ENCODE results near the gene CD99L2.

The CD99L2 gene

GRCh38 chrX:150765237-150765636 lies 133.2 kb downstream of the CD99L2 start:
- H3K18ac ChIP-seq (ENCODE audit: low read length) = no peak overlapping the region
- no peak overlapping the region for H2AFZ ChIP-seq (ENCODE audit: low read length)
- no peak overlapping the region for H3K4me2 ChIP-seq (ENCODE audit: insufficient read depth, low read length, poor library complexity, severe bottlenecking)
- no peak overlapping the region for H3K4ac ChIP-seq (ENCODE audit: low read length)
- H3K4me1 ChIP-seq (ENCODE audit: control insufficient read depth in 2 of 2, insufficient read depth in 1 of 2, low read depth in 1 of 2, low read length in 2 of 2) = peaks cover 0 to 2% of the 10 kb centered on the region in 2 donors
- H2BK5ac ChIP-seq (ENCODE audit: low read length) = no peak overlapping the region
- no peak overlapping the region for H4K91ac ChIP-seq (ENCODE audit: low read depth, low read length, poor library complexity)
- no peaks in the 10 kb centered on the region for H3K79me1 ChIP-seq (ENCODE audit: low read depth, low read length)
- no peak overlapping the region for H4K8ac ChIP-seq (ENCODE audit: low read depth, low read length)
- no peaks in the 10 kb centered on the region for H3K9me3 ChIP-seq (replicated peaks in 1 of 2; ENCODE audit: control insufficient read depth in 2 of 2, insufficient read depth in 1 of 2, low read depth in 1 of 2, low read length in 2 of 2)
- H3K27me3 ChIP-seq (ENCODE audit: control insufficient read depth in 3 of 3, insufficient read depth in 3 of 3, low read depth in 1 of 3, low read length in 3 of 3) = peaks cover 0 to 15% (median 0%) of the 10 kb centered on the region in 3 experiments
- H3K36me3 ChIP-seq (replicated peaks in 1 of 2; ENCODE audit: control insufficient read depth in 2 of 2, insufficient read depth in 2 of 2, low read length in 2 of 2) = peaks cover 0 to 16% of the 10 kb centered on the region in 2 donors
- no peak overlapping the region for H3K14ac ChIP-seq (ENCODE audit: low read length)
- H3K23ac ChIP-seq (ENCODE audit: low read depth, low read length, poor library complexity) = no peak overlapping the region
- H3K4me3 ChIP-seq (ENCODE audit: low read length in 2 of 2) = no peak overlapping the region
- H2BK15ac ChIP-seq (ENCODE audit: low read length) = no peak overlapping the region
- no peak overlapping the region for H2BK12ac ChIP-seq (ENCODE audit: low read length)
- H3K27ac ChIP-seq (replicated peaks; ENCODE audit: low read length) = no peak overlapping the region
- H2AK5ac ChIP-seq (ENCODE audit: low read depth, low read length) = no peak overlapping the region
- H3K9ac ChIP-seq (ENCODE audit: low read depth, low read length, poor library complexity) = no peak overlapping the region
- no CpG with 5 or more reads among the region's 9 CpGs for WGBS, 2 donors (ENCODE audit: extremely low coverage in 2 of 2, insufficient read length in 2 of 2, insufficient replicate concordance in 1 of 2)
- DNase-seq (ENCODE audit: low spot score) = no peak
- H2BK120ac ChIP-seq (ENCODE audit: low read depth, low read length) = no peak overlapping the region

GRCh38 chrX:150763810-150764209 lies 134.7 kb downstream of the CD99L2 start:
- Histone ChIP-seq H2BK12ac (ENCODE audit: low read length) (no peak overlapping the region), H3K9ac (ENCODE audit: low read depth, low read length, poor library complexity) (no peak overlapping the region), H3K23ac (ENCODE audit: low read depth, low read length, poor library complexity) (no peak overlapping the region), H3K27me3 (ENCODE audit: control insufficient read depth in 3 of 3, insufficient read depth in 3 of 3, low read depth in 1 of 3, low read length in 3 of 3) (peaks cover 0 to 18% (median 0%) of the 10 kb centered on the region in 3 experiments), H3K4me3 (ENCODE audit: low read length in 2 of 2) (no peak overlapping the region), H3K18ac (ENCODE audit: low read length) (no peak overlapping the region), H2AFZ (ENCODE audit: low read length) (no peak overlapping the region), H3K27ac (replicated peaks; ENCODE audit: low read length) (no peak overlapping the region), H3K14ac (ENCODE audit: low read length) (no peak overlapping the region), H2BK5ac (ENCODE audit: low read length) (no peak overlapping the region), H2BK120ac (ENCODE audit: low read depth, low read length) (no peak overlapping the region), H4K91ac (ENCODE audit: low read depth, low read length, poor library complexity) (no peak overlapping the region), H3K79me1 (ENCODE audit: low read depth, low read length) (no peaks in the 10 kb centered on the region), H4K8ac (ENCODE audit: low read depth, low read length) (no peak overlapping the region), H3K9me3 (replicated peaks in 1 of 2; ENCODE audit: control insufficient read depth in 2 of 2, insufficient read depth in 1 of 2, low read depth in 1 of 2, low read length in 2 of 2) (no peaks in the 10 kb centered on the region), H2AK5ac (ENCODE audit: low read depth, low read length) (no peak overlapping the region), H3K4ac (ENCODE audit: low read length) (no peak overlapping the region), H3K36me3 (replicated peaks in 1 of 2; ENCODE audit: control insufficient read depth in 2 of 2, insufficient read depth in 2 of 2, low read length in 2 of 2) (peaks cover 0 to 16% of the 10 kb centered on the region in 2 donors), H3K4me1 (ENCODE audit: control insufficient read depth in 2 of 2, insufficient read depth in 1 of 2, low read depth in 1 of 2, low read length in 2 of 2) (peaks cover 0 to 2% of the 10 kb centered on the region in 2 donors), H2BK15ac (ENCODE audit: low read length) (no peak overlapping the region), H3K4me2 (ENCODE audit: insufficient read depth, low read length, poor library complexity, severe bottlenecking) (no peak overlapping the region)
- peak; percentile 9 for DNase-seq (ENCODE audit: low spot score)
- no CpG with 5 or more reads among the region's 9 CpGs for WGBS, 2 donors (ENCODE audit: extremely low coverage in 2 of 2, insufficient read length in 2 of 2, insufficient replicate concordance in 1 of 2)

- Histone ChIP-seq H3K36me3 (replicated peaks in 1 of 2; ENCODE audit: control insufficient read depth in 2 of 2, insufficient read depth in 2 of 2, low read length in 2 of 2) (peaks cover 0 to 13% of the 10 kb centered on the region in 2 donors), H4K91ac (ENCODE audit: low read depth, low read length, poor library complexity) (no peak overlapping the region), H3K27ac (replicated peaks; ENCODE audit: low read length) (no peak overlapping the region), H2BK120ac (ENCODE audit: low read depth, low read length) (no peak overlapping the region), H3K4me2 (ENCODE audit: insufficient read depth, low read length, poor library complexity, severe bottlenecking) (no peak overlapping the region), H3K23ac (ENCODE audit: low read depth, low read length, poor library complexity) (no peak overlapping the region), H2BK12ac (ENCODE audit: low read length) (no peak overlapping the region), H3K9ac (ENCODE audit: low read depth, low read length, poor library complexity) (no peak overlapping the region), H3K4me3 (ENCODE audit: low read length in 2 of 2) (no peak overlapping the region), H3K14ac (ENCODE audit: low read length) (no peak overlapping the region), H2AFZ (ENCODE audit: low read length) (no peak overlapping the region), H4K8ac (ENCODE audit: low read depth, low read length) (no peak overlapping the region), H2BK5ac (ENCODE audit: low read length) (no peak overlapping the region), H3K79me1 (ENCODE audit: low read depth, low read length) (no peaks in the 10 kb centered on the region), H3K27me3 (ENCODE audit: control insufficient read depth in 3 of 3, insufficient read depth in 3 of 3, low read depth in 1 of 3, low read length in 3 of 3) (peaks cover 0 to 18% (median 0%) of the 10 kb centered on the region in 3 experiments), H2AK5ac (ENCODE audit: low read depth, low read length) (no peak overlapping the region), H3K18ac (ENCODE audit: low read length) (no peak overlapping the region), H3K9me3 (replicated peaks in 1 of 2; ENCODE audit: control insufficient read depth in 2 of 2, insufficient read depth in 1 of 2, low read depth in 1 of 2, low read length in 2 of 2) (no peaks in the 10 kb centered on the region), H3K4ac (ENCODE audit: low read length) (no peak overlapping the region), H3K4me1 (ENCODE audit: control insufficient read depth in 2 of 2, insufficient read depth in 1 of 2, low read depth in 1 of 2, low read length in 2 of 2) (peaks cover 0 to 2% of the 10 kb centered on the region in 2 donors), H2BK15ac (ENCODE audit: low read length) (no peak overlapping the region)
- WGBS, 2 donors (ENCODE audit: extremely low coverage in 2 of 2, insufficient read length in 2 of 2, insufficient replicate concordance in 1 of 2) = no CpG with 5 or more reads among the region's 13 CpGs
- DNase-seq (ENCODE audit: low spot score) = no peak
Observed at GRCh38 chrX:150763303-150763797, 135.1 kb downstream of the CD99L2 start.

- Histone ChIP-seq H3K4me3 (ENCODE audit: low read length in 2 of 2) (no peak overlapping the region), H3K4me2 (ENCODE audit: insufficient read depth, low read length, poor library complexity, severe bottlenecking) (no peak overlapping the region), H4K8ac (ENCODE audit: low read depth, low read length) (no peak overlapping the region), H3K9ac (ENCODE audit: low read depth, low read length, poor library complexity) (no peak overlapping the region), H3K79me1 (ENCODE audit: low read depth, low read length) (no peaks in the 10 kb centered on the region), H3K36me3 (replicated peaks in 1 of 2; ENCODE audit: control insufficient read depth in 2 of 2, insufficient read depth in 2 of 2, low read length in 2 of 2) (peaks cover 0 to 13% of the 10 kb centered on the region in 2 donors), H2AFZ (ENCODE audit: low read length) (no peak overlapping the region), H3K4ac (ENCODE audit: low read length) (no peak overlapping the region), H3K23ac (ENCODE audit: low read depth, low read length, poor library complexity) (no peak overlapping the region), H4K91ac (ENCODE audit: low read depth, low read length, poor library complexity) (no peak overlapping the region), H3K27ac (replicated peaks; ENCODE audit: low read length) (no peak overlapping the region), H3K4me1 (ENCODE audit: control insufficient read depth in 2 of 2, insufficient read depth in 1 of 2, low read depth in 1 of 2, low read length in 2 of 2) (peaks cover 0 to 2% of the 10 kb centered on the region in 2 donors), H2BK12ac (ENCODE audit: low read length) (no peak overlapping the region), H3K18ac (ENCODE audit: low read length) (no peak overlapping the region), H3K27me3 (ENCODE audit: control insufficient read depth in 3 of 3, insufficient read depth in 3 of 3, low read depth in 1 of 3, low read length in 3 of 3) (peaks cover 0 to 18% (median 0%) of the 10 kb centered on the region in 3 experiments), H2BK15ac (ENCODE audit: low read length) (no peak overlapping the region), H3K14ac (ENCODE audit: low read length) (no peak overlapping the region), H2BK5ac (ENCODE audit: low read length) (no peak overlapping the region), H3K9me3 (replicated peaks in 1 of 2; ENCODE audit: control insufficient read depth in 2 of 2, insufficient read depth in 1 of 2, low read depth in 1 of 2, low read length in 2 of 2) (no peaks in the 10 kb centered on the region), H2AK5ac (ENCODE audit: low read depth, low read length) (no peak overlapping the region), H2BK120ac (ENCODE audit: low read depth, low read length) (no peak overlapping the region)
- WGBS, 2 donors (ENCODE audit: extremely low coverage in 2 of 2, insufficient read length in 2 of 2, insufficient replicate concordance in 1 of 2) = no CpG with 5 or more reads among the region's 36 CpGs
- no peak for DNase-seq (ENCODE audit: low spot score)
Observed at GRCh38 chrX:150762258-150763165, 136.0 kb downstream of the CD99L2 start.

Measured in neuronal stem cell (in vitro differentiated cells).